ENCODE measurements around the gene FOXL1.

Gene FOXL1

GRCh38 chr16:86547286-86547685 is 31.1 kb upstream of the FOXL1 start:
- Histone ChIP-seq H3K4me3 (ENCODE audit: insufficient read depth, low read length, poor library complexity, severe bottlenecking) (no peak overlapping the region), H3K27ac (ENCODE audit: low read depth, low read length) (no peak overlapping the region), H3F3A (ENCODE audit: insufficient read depth) (no peaks in the 10 kb centered on the region), H3K36me3 (ENCODE audit: low read length) (no peaks in the 10 kb centered on the region), H3K9me2 (replicated peaks; ENCODE audit: insufficient read depth, low read length) (no peaks in the 10 kb centered on the region), H3K9ac (ENCODE audit: low read length) (no peak overlapping the region), H2AFZ (ENCODE audit: low read depth, low read length, severe bottlenecking) (no peak overlapping the region), H3K27me3 (ENCODE audit: low read length) (no peaks in the 10 kb centered on the region), H3K79me2 (ENCODE audit: insufficient read depth, low read length) (no peaks in the 10 kb centered on the region), H3K9me3 (ENCODE audit: insufficient read depth, low read length) (no peaks in the 10 kb centered on the region), H3K4me2 (ENCODE audit: low read depth, low read length, poor library complexity, severe bottlenecking) (no peak overlapping the region), H4K20me1 (ENCODE audit: low read depth, low read length) (no peaks in the 10 kb centered on the region)
- no peak for TF ChIP-seq CTCF (IDR thresholded peaks at IDR 0.05; ENCODE audit: insufficient read depth, low read length, poor library complexity, severe bottlenecking)
- TF ChIP-seq EZH2phosphoT487 (conservative IDR thresholded peaks at IDR 0.05; ENCODE audit: low read length), result no peak

GRCh38 chr16:86549076-86549892 is 29.1 kb upstream of the FOXL1 start:
- H3K36me3 ChIP-seq (ENCODE audit: low read length), result no peaks in the 10 kb centered on the region
- no peak overlapping the region for H3K9ac ChIP-seq (ENCODE audit: low read length)
- H3K4me3 ChIP-seq (ENCODE audit: insufficient read depth, low read length, poor library complexity, severe bottlenecking), result no peak overlapping the region
- no peaks in the 10 kb centered on the region for H3K9me2 ChIP-seq (replicated peaks; ENCODE audit: insufficient read depth, low read length)
- H3K27me3 ChIP-seq (ENCODE audit: low read length), result no peaks in the 10 kb centered on the region
- H3K27ac ChIP-seq (ENCODE audit: low read depth, low read length), result no peak overlapping the region
- no peaks in the 10 kb centered on the region for H3K9me3 ChIP-seq (ENCODE audit: insufficient read depth, low read length)
- H3K4me2 ChIP-seq (ENCODE audit: low read depth, low read length, poor library complexity, severe bottlenecking), result no peak overlapping the region
- no peaks in the 10 kb centered on the region for H4K20me1 ChIP-seq (ENCODE audit: low read depth, low read length)
- H3K79me2 ChIP-seq (ENCODE audit: insufficient read depth, low read length), result no peaks in the 10 kb centered on the region; the same call in 1 of the 2 replicates
- H3F3A ChIP-seq (ENCODE audit: insufficient read depth), result no peaks in the 10 kb centered on the region
- TF ChIP-seq CTCF (IDR thresholded peaks at IDR 0.05; ENCODE audit: insufficient read depth, low read length, poor library complexity, severe bottlenecking) (no peak), EZH2phosphoT487 (conservative IDR thresholded peaks at IDR 0.05; ENCODE audit: low read length) (no peak)
- no peak overlapping the region for H2AFZ ChIP-seq (ENCODE audit: low read depth, low read length, severe bottlenecking)

GRCh38 chr16:86549893-86550190 is 28.5 kb upstream of the FOXL1 start:
- H3K4me2 ChIP-seq (ENCODE audit: low read depth, low read length, poor library complexity, severe bottlenecking), result no peak overlapping the region
- TF ChIP-seq EZH2phosphoT487 (conservative IDR thresholded peaks at IDR 0.05; ENCODE audit: low read length) (no peak), CTCF (IDR thresholded peaks at IDR 0.05; ENCODE audit: insufficient read depth, low read length, poor library complexity, severe bottlenecking) (no peak)
- H3K27me3 ChIP-seq (ENCODE audit: low read length), result no peaks in the 10 kb centered on the region
- no peaks in the 10 kb centered on the region for H3K36me3 ChIP-seq (ENCODE audit: low read length)
- no peaks in the 10 kb centered on the region for H4K20me1 ChIP-seq (ENCODE audit: low read depth, low read length)
- H3K4me3 ChIP-seq (ENCODE audit: insufficient read depth, low read length, poor library complexity, severe bottlenecking), result no peak overlapping the region
- H3K27ac ChIP-seq (ENCODE audit: low read depth, low read length), result no peak overlapping the region
- peaks cover 3% of the 10 kb centered on the region; the same call in 1 of the 2 replicates for H3K79me2 ChIP-seq (ENCODE audit: insufficient read depth, low read length)
- H3K9me2 ChIP-seq (replicated peaks; ENCODE audit: insufficient read depth, low read length), result no peaks in the 10 kb centered on the region
- no peak overlapping the region for H2AFZ ChIP-seq (ENCODE audit: low read depth, low read length, severe bottlenecking)
- no peaks in the 10 kb centered on the region for H3K9me3 ChIP-seq (ENCODE audit: insufficient read depth, low read length)
- no peaks in the 10 kb centered on the region for H3F3A ChIP-seq (ENCODE audit: insufficient read depth)
- no peak overlapping the region for H3K9ac ChIP-seq (ENCODE audit: low read length)
